Measurements from ENCODE around the gene NFILZ.

NFILZ gene, protein sequence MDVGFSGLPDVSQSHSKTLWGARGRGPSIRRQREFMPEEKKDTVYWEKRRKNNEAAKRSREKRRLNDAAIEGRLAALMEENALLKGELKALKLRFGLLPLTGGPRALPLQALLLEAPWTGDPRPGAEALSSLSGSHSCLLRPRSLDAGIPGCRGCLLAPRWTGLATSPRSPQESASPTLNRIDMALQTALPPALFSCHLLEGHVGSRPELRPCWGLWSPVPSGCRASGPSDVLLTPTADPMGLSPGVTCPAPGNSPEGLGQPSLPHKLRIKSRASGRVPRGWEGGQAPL

DNA sequence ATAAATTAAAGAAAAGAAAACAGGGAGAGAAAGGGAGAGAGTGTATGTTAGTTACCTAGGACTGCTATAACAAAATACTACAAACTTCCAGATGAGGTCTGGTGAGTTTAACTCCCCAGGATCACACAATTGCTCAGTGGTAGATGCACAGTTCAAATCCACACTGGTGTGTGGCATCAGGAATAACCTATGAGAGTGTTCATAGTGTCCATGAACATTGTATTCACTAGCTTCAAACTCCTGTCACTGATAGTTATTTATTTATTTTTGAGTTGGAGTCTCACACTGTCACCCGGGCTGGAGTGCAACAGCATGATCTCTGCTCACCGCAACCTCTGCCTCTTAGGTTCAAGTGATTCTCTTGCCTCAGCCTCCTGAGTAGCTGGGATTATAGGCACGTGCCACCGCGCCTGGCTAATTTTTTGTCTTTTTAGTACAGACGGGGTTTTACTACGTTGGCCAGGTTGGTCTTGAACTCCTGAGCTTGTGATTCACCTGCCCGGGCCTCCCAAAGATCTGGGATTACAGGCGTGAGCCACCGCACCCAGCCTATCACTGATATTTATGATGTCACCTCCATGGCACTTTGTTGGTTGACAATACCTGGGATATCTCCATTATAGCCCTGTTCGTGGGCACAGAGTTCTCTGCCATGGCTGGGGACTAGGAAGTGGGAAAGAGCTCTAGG, at the start of gene NFILZ:
TSS of gene NFILZ (plus strand) at position 638 of the 688 bp plus-strand sequence. CDS start 46,133 bp downstream, outside the sequence.
- no peak for TF ChIP-seq CTCF (IDR thresholded peaks at IDR 0.05; ENCODE audit: extremely low read depth, insufficient read depth, missing control alignments)
- no peak for DNase-seq (ENCODE audit: low spot score)
- in situ Hi-C loops (cut with MboI; ENCODE audit: low pct_unique_long_range_greater_than_20kb, low sequenced_read_pairs, unreplicated experiment): no loop called here

DNA sequence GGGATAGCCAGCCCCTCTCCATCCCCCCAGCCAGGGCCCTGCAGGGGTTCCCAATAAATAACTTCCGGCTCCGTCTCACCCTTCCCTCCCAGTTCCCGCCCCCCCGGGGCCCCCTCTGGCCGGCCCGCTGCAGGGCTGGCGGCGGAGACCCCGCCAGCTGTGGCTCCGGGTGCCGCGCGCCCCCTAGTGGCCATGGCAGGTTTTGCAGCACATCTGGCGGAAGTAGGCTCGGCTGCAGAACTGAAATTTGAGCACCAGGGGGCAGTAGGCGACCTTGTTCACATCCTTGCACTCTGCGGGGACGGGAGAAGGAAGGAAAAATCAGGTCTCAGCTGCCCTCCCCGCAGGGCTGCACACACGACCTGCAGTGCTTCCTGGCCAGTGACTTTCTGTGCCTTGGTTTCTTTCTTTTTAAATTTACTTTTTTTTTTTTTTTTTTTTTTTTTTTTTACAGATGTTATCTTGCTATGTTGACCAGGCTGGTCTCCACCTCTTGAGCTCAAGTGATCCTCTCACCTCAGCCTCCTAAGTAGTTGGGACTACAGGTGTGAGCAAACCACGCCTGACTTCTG, 49.6 kb upstream of the NFILZ start:
- DNase-seq (ENCODE audit: low spot score): peak; percentile 89
- in situ Hi-C loops (cut with MboI; ENCODE audit: low pct_unique_long_range_greater_than_20kb, low sequenced_read_pairs, unreplicated experiment): no loop called here
- peak; percentile 100 for TF ChIP-seq CTCF (IDR thresholded peaks at IDR 0.05; ENCODE audit: extremely low read depth, insufficient read depth, missing control alignments)

DNA sequence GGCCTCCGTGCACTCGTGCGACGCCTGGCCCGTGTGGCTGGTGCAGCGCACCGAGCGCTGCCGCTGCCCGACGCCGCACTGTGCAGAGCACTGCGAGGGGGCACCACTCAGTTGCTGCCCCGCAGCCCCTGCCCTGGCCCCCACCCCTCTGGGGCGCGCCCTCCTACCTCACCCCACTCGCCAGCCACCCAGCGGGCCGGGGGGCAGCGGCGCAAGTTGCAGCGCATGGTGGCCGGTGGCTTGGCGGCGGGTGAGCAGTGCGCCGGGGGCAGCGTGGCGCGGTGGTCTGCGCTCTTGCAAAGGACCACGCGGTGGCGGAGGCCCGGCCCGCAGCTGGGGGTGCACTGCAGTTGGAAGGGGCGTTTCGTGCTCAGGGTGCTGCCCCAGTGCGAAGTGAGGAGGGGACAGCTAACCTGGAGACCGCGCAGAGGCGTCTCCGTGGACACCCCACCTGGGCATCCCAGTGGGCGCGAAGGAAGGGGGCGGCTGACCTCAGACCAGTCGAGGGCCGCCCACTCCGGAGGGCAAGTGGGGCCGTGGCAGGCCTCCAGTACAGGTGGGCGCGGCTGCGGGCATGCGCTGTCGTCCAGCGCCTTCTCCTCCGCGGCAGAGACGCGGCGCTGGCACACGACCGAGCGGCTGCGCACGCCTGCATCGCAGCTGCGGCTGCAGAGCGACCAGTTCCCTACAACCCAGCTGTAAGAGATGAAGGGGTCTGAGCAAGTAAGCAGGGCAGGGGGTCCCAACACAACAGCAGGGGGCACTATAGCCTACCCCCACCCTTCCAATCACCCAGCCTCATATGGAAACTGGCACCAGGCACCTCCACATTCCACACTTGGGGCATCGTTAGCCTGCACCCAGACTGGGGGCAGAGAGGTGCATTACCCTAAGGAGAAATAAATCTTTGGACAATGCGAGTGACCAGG, 45.2 kb upstream of the NFILZ start:
- in situ Hi-C loops (cut with MboI; ENCODE audit: low pct_unique_long_range_greater_than_20kb, low sequenced_read_pairs, unreplicated experiment): no loop called here
- no peak for DNase-seq (ENCODE audit: low spot score)

GRCh38 chr19:8585894-8586750, 44.3 kb upstream of the NFILZ start:
- TF ChIP-seq CTCF (IDR thresholded peaks at IDR 0.05; ENCODE audit: extremely low read depth, insufficient read depth, missing control alignments): peak; percentile 65
- in situ Hi-C loops (cut with MboI; ENCODE audit: low pct_unique_long_range_greater_than_20kb, low sequenced_read_pairs, unreplicated experiment): no loop called here
- peak; percentile 70 for DNase-seq (ENCODE audit: low spot score)

More for the DNA sequence above, 45.2 kb upstream of the NFILZ start:
- TF ChIP-seq CTCF (IDR thresholded peaks at IDR 0.05; ENCODE audit: extremely low read depth, insufficient read depth, missing control alignments): peak; percentile 4

- in situ Hi-C loops (cut with MboI; ENCODE audit: low pct_unique_long_range_greater_than_20kb, low sequenced_read_pairs, unreplicated experiment): no loop called here
- TF ChIP-seq CTCF (IDR thresholded peaks at IDR 0.05; ENCODE audit: extremely low read depth, insufficient read depth, missing control alignments): no peak
- no peak for DNase-seq (ENCODE audit: low spot score)
These were observed 41.2 kb upstream of the NFILZ start for GRCh38 chr19:8589177-8589714.

Measured in GM13977 (cell line).